ENCODE results near the gene IRX2. TPM values are rescaled to one million over a fixed set of nuclear protein-coding genes. Genes with fewer than 3 reads are reported as not detected.

IRX2 gene
- total RNA-seq, 3 donors from 2014 or later = 0.09 to 0.51 TPM; not detected in 1

GRCh38 chr5:2722901-2723300 is 28.6 kb downstream of the IRX2 start:
- intact Hi-C loops (cut with DNase I, micrococcal nuclease) = no loop called here
- DNase-seq (no peak), ATAC-seq (no peak)
- no peaks in the 10 kb centered on the region for H3K4me1 ChIP-seq (ENCODE audit: low read depth)
- TF ChIP-seq CTCF (IDR thresholded peaks at IDR 0.05) = no peak
- no peaks in the 10 kb centered on the region for H3K9me3 ChIP-seq
- H3K4me3 ChIP-seq = no peak overlapping the region
- H3K36me3 ChIP-seq (ENCODE audit: low read depth) = no peaks in the 10 kb centered on the region

GRCh38 chr5:2721385-2722138 is 29.9 kb downstream of the IRX2 start:
- TF ChIP-seq CTCF (IDR thresholded peaks at IDR 0.05) = no peak
- H3K4me1 ChIP-seq (ENCODE audit: low read depth) = no peaks in the 10 kb centered on the region
- H3K36me3 ChIP-seq (ENCODE audit: low read depth) = no peaks in the 10 kb centered on the region
- no peak for DNase-seq
- H3K9me3 ChIP-seq = no peaks in the 10 kb centered on the region
- H3K4me3 ChIP-seq = no peak overlapping the region
- no peak for ATAC-seq
- intact Hi-C loops (cut with DNase I, micrococcal nuclease) = no loop called here

GRCh38 chr5:2719332-2719731 is 32.1 kb downstream of the IRX2 start:
- no peaks in the 10 kb centered on the region for H3K9me3 ChIP-seq

GRCh38 chr5:2718115-2718514 is 33.4 kb downstream of the IRX2 start:
- no peak for DNase-seq

More at GRCh38 chr5:2719332-2719731, 32.1 kb downstream of the IRX2 start:
- intact Hi-C loops (cut with DNase I, micrococcal nuclease) = no loop called here
- DNase-seq (no peak), ATAC-seq (no peak)
- TF ChIP-seq CTCF (IDR thresholded peaks at IDR 0.05) = no peak
- Histone ChIP-seq H3K36me3 (ENCODE audit: low read depth) (no peaks in the 10 kb centered on the region), H3K4me3 (no peak overlapping the region), H3K4me1 (ENCODE audit: low read depth) (no peaks in the 10 kb centered on the region)

GRCh38 chr5:2715856-2716255 is 35.6 kb downstream of the IRX2 start:
- intact Hi-C loops (cut with DNase I, micrococcal nuclease) = no loop called here
- ATAC-seq (no peak), DNase-seq (no peak)
- Histone ChIP-seq H3K36me3 (ENCODE audit: low read depth) (no peaks in the 10 kb centered on the region), H3K4me1 (ENCODE audit: low read depth) (no peaks in the 10 kb centered on the region), H3K4me3 (no peak overlapping the region), H3K9me3 (no peaks in the 10 kb centered on the region)
- no peak for TF ChIP-seq CTCF (IDR thresholded peaks at IDR 0.05)

More at GRCh38 chr5:2718115-2718514, 33.4 kb downstream of the IRX2 start:
- no peaks in the 10 kb centered on the region for H3K9me3 ChIP-seq
- intact Hi-C loops (cut with DNase I, micrococcal nuclease) = no loop called here
- no peak overlapping the region for H3K4me3 ChIP-seq
- TF ChIP-seq CTCF (IDR thresholded peaks at IDR 0.05) = no peak
- no peaks in the 10 kb centered on the region for H3K4me1 ChIP-seq (ENCODE audit: low read depth)
- no peaks in the 10 kb centered on the region for H3K36me3 ChIP-seq (ENCODE audit: low read depth)
- ATAC-seq = no peak

Measured in mucosa of descending colon (tissue), 3 donors.